Dendritic cell treated with granulocyte-macrophage colony-stimulating factor and Interleukin-4, amounts not matched to agents 40 ng/mL and 50 ng/mL, for 4 days (primary cell): Measurements from ENCODE around the gene ANKRD2.
"Not testable (repeated sequence)": the region's sequence is repeated elsewhere in the genome, so short reads cannot be mapped to it uniquely, and the experiment has no call there.

ENCODE experiments used
- H3K27ac Mint-ChIP-seq: one replicate; pipeline ENCODE4 v1.8.0; 2022; ENCODE audit warnings: mild to moderate bottlenecking, mixed read lengths
- H3K27me3 Mint-ChIP-seq: one replicate; pipeline ENCODE4 v1.8.0; 2022; ENCODE audit warnings: mild to moderate bottlenecking, mixed read lengths
- H3K36me3 Mint-ChIP-seq: one replicate; pipeline ENCODE4 v1.8.0; 2022; ENCODE audit warnings: low read depth, mixed read lengths
- H3K4me1 Mint-ChIP-seq: one replicate; pipeline ENCODE4 v1.8.0; 2022; ENCODE audit warnings: low read depth, mixed read lengths
- H3K4me3 Mint-ChIP-seq: one replicate; pipeline ENCODE4 v1.8.0; 2022; ENCODE audit warnings: mild to moderate bottlenecking, moderate library complexity, mixed read lengths
- H3K9me3 Mint-ChIP-seq: one replicate; pipeline ENCODE4 v1.8.0; 2022; ENCODE audit warnings: mixed read lengths
- intact Hi-C: fragments of 100-400 bp; cut with micrococcal nuclease; formaldehyde crosslinking; loops from one replicate; pipeline ENCODE4 v1.15.0; 2022

ANKRD2 gene, protein sequence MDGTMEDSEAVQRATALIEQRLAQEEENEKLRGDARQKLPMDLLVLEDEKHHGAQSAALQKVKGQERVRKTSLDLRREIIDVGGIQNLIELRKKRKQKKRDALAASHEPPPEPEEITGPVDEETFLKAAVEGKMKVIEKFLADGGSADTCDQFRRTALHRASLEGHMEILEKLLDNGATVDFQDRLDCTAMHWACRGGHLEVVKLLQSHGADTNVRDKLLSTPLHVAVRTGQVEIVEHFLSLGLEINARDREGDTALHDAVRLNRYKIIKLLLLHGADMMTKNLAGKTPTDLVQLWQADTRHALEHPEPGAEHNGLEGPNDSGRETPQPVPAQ

DNA sequence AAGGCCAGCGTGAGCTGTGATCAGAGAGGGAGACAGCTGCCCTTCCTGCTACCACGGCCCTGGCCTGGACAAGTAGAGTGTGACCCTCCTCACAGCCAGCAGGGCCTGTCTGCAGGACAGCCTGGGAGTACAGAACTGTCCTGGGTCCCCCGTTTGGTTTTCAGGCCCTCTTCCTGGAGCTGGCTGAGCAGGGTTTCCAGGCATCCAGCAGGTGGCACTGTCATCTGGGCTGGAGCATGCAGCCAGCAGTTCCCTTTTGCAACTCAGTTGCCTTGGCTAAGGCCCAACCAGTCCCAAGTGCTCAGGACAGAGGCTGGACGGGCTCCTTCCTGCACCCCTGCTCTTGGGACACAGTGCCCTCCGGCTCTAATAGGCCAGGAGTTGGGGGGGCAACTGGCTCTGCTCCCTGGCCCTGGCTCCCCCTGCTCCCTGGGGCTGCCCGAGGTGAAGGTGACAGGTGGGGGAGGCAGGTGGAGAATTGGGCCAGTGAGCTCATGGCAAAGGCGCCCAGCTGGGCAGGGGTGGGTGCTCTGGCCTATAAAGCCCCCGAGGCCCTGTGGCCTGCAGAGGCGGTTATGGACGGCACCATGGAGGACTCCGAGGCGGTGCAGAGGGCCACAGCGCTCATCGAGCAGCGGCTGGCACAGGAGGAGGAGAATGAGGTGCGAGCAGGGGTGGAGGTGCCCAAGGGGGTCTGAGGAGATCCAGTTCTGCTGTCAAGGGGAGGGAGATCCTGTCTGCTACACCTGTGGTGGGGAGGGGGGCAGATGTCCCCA is at the start of gene ANKRD2:
Gene ANKRD2, plus strand, starts transcription at position 566 of the 776 bp plus-strand sequence. Its CDS starts 10 bp downstream, at position 576.
- H3K27ac Mint-ChIP-seq: no peak within 1 kb of the TSS
- H3K9me3 Mint-ChIP-seq: no peaks in the 10 kb centered on the region
- H3K27me3 Mint-ChIP-seq: peaks cover under 1% of the 10 kb centered on the region
- no peaks in the 10 kb centered on the region for H3K4me1 Mint-ChIP-seq
- H3K4me3 Mint-ChIP-seq: no peak within 1 kb of the TSS
- intact Hi-C loops: loop anchor here (1.0 to 10.0 kb wide), 3 partner anchors 40 to 159 kb away; no protein-coding TSS in a partner anchor
- H3K36me3 Mint-ChIP-seq: peaks cover 36% of the 10 kb centered on the region

- Mint-ChIP-seq H3K4me3 (no peak overlapping the region), H3K36me3 (no peaks in the 10 kb centered on the region), H3K27ac (no peak overlapping the region), H3K27me3 (no peaks in the 10 kb centered on the region), H3K4me1 (peaks cover 8% of the 10 kb centered on the region), H3K9me3 (no peaks in the 10 kb centered on the region)
- intact Hi-C loops: no loop called here
Observed at GRCh38 chr10:97522937-97523336, 49.6 kb upstream of the ANKRD2 start.

- H3K27me3 Mint-ChIP-seq: no peaks in the 10 kb centered on the region
- H3K27ac Mint-ChIP-seq: no peak overlapping the region
- intact Hi-C loops: no loop called here
- no peaks in the 10 kb centered on the region for H3K9me3 Mint-ChIP-seq
- no peaks in the 10 kb centered on the region for H3K4me1 Mint-ChIP-seq
- H3K36me3 Mint-ChIP-seq: no peaks in the 10 kb centered on the region
- no peak overlapping the region for H3K4me3 Mint-ChIP-seq
Observed at GRCh38 chr10:97525086-97525485, 47.5 kb upstream of the ANKRD2 start.

GRCh38 chr10:97525683-97526110 is 46.9 kb upstream of the ANKRD2 start:
- H3K27me3 Mint-ChIP-seq: no peaks in the 10 kb centered on the region
- H3K9me3 Mint-ChIP-seq: no peaks in the 10 kb centered on the region
- intact Hi-C loops: no loop called here
- no peaks in the 10 kb centered on the region for H3K36me3 Mint-ChIP-seq
- H3K27ac Mint-ChIP-seq: no peak overlapping the region
- H3K4me3 Mint-ChIP-seq: no peak overlapping the region
- H3K4me1 Mint-ChIP-seq: no peaks in the 10 kb centered on the region

GRCh38 chr10:97528876-97529275 is 43.7 kb upstream of the ANKRD2 start:
- H3K27me3 Mint-ChIP-seq, intact Hi-C loops, H3K36me3 Mint-ChIP-seq, H3K27ac Mint-ChIP-seq, H3K4me1 Mint-ChIP-seq, H3K4me3 Mint-ChIP-seq, H3K9me3 Mint-ChIP-seq: not testable (repeated sequence)

DNA sequence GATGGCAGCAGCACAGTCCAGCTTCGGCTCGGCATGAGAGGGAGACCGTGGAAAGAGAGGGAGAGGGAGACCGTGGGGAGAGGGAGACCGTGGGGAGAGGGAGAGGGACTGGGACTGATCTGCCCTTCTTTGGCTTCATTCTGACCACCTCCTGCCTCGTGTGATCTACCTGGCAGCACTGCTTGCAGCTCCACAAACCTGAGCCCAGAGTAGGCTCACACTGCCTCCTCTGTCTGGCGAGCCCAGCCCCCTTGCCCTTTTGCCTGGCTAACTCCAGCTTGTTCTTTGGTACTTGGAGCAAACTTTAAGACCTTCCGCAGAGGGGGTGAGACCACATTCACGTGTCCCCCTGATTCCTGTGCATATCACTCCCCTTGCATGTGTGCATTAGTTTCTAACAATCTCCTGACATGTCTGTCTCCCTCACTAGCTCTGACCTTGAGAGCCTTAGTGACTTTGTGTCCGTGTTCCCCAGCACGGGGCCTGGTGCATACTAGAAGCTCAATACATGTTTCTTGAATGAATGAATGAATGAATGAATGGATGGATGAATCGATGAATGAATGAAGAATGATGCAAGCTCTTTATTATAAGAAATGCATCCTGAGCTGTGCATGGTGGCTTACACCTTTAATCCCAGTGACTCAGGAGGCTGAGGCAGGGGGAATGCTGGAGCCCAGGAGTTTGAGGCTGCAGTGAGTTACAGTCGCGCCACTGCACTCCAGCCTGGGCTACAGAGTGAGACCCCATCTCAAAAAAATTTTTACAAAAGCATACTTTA is 42.7 kb upstream of the ANKRD2 start:
- Mint-ChIP-seq H3K27ac (no peak overlapping the region), H3K4me1 (peaks cover 5% of the 10 kb centered on the region), H3K4me3 (no peak overlapping the region), H3K9me3 (no peaks in the 10 kb centered on the region), H3K27me3 (no peaks in the 10 kb centered on the region), H3K36me3 (no peaks in the 10 kb centered on the region)
- intact Hi-C loops: no loop called here

DNA sequence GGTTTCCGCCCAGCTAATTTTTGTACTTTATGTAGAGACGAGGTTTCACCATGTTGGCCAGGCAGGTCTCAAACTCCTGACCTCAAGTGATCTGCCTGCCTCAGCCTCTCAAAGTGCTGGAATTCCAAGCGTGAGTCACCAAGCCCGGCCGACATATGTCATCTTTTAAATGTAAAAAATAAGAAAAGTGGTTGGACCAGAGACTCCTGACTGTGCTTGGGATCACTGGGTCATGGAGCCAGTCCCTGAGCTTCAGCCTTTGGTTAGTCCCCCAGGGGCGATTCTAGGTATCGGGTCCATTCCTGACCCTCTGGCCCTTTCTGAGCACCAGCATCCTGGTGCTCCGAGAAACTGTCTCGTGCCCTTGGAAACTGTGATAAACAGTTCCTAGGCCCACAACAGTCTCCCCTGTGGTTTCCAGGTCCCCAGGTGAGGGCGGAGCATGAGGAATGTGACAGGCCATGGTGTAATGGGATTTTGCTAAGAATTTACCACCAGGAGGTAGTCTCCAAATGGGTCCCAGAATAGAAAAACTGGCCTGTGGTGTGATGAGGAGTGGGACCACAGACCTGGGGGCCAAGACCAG is 41.1 kb upstream of the ANKRD2 start:
- Mint-ChIP-seq H3K4me1 (peaks cover 6% of the 10 kb centered on the region), H3K27me3 (no peaks in the 10 kb centered on the region), H3K27ac (no peak overlapping the region), H3K9me3 (no peaks in the 10 kb centered on the region), H3K36me3 (no peaks in the 10 kb centered on the region), H3K4me3 (no peak overlapping the region)
- intact Hi-C loops: no loop called here

- intact Hi-C loops: no loop called here
- H3K27me3 Mint-ChIP-seq: no peaks in the 10 kb centered on the region
Observed at GRCh38 chr10:97532935-97533671, 39.5 kb upstream of the ANKRD2 start.

GRCh38 chr10:97533888-97534287 is 38.7 kb upstream of the ANKRD2 start:
- H3K4me1 Mint-ChIP-seq: peaks cover 14% of the 10 kb centered on the region
- intact Hi-C loops: loop anchor here (1.0 kb wide), 1 partner anchor 19 kb away; no protein-coding TSS in a partner anchor
- H3K36me3 Mint-ChIP-seq: no peaks in the 10 kb centered on the region
- no peaks in the 10 kb centered on the region for H3K9me3 Mint-ChIP-seq
- H3K27me3 Mint-ChIP-seq: no peaks in the 10 kb centered on the region
- no peak overlapping the region for H3K27ac Mint-ChIP-seq
- H3K4me3 Mint-ChIP-seq: no peak overlapping the region

More at GRCh38 chr10:97532935-97533671, 39.5 kb upstream of the ANKRD2 start:
- H3K27ac Mint-ChIP-seq: no peak overlapping the region
- no peaks in the 10 kb centered on the region for H3K36me3 Mint-ChIP-seq
- peaks cover 6% of the 10 kb centered on the region for H3K4me1 Mint-ChIP-seq
- H3K4me3 Mint-ChIP-seq: no peak overlapping the region
- no peaks in the 10 kb centered on the region for H3K9me3 Mint-ChIP-seq

DNA sequence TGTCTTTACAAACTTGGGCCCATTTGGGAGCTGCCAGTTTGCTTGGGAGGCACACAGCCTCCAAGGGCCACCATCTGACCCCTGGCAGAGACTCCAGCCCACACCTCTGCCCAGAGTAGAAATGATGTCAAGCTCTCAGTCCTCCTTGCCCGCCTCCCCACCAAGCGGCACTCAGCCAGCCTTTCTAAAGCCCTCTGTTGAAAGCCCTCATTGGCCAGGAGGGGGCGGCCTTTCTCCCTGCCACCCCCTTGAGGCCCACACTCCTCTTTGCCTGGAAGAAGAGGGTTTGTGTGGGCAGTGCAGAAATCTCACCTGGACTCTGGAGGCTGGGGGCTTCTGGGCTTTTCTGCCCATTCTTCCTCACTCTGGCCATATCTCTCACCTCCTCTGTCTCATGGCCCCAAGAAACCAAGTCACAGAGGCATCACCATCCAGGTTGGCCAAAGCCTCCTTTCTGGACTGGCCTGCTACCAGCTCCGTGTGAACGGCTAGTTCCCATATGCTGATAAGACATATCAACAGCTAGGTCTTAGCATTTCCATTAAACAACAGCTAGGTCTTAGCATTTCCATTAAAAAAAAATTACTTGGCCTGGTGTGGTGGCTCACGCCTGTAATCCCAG is 37.7 kb upstream of the ANKRD2 start:
- no peak overlapping the region for H3K27ac Mint-ChIP-seq
- no peaks in the 10 kb centered on the region for H3K9me3 Mint-ChIP-seq
- H3K4me1 Mint-ChIP-seq: peaks cover 20% of the 10 kb centered on the region
- intact Hi-C loops: loop anchor here (1.0 kb wide), 1 partner anchor 18 kb away; no protein-coding TSS in a partner anchor
- H3K27me3 Mint-ChIP-seq: no peaks in the 10 kb centered on the region
- H3K4me3 Mint-ChIP-seq: no peak overlapping the region
- no peaks in the 10 kb centered on the region for H3K36me3 Mint-ChIP-seq

DNA sequence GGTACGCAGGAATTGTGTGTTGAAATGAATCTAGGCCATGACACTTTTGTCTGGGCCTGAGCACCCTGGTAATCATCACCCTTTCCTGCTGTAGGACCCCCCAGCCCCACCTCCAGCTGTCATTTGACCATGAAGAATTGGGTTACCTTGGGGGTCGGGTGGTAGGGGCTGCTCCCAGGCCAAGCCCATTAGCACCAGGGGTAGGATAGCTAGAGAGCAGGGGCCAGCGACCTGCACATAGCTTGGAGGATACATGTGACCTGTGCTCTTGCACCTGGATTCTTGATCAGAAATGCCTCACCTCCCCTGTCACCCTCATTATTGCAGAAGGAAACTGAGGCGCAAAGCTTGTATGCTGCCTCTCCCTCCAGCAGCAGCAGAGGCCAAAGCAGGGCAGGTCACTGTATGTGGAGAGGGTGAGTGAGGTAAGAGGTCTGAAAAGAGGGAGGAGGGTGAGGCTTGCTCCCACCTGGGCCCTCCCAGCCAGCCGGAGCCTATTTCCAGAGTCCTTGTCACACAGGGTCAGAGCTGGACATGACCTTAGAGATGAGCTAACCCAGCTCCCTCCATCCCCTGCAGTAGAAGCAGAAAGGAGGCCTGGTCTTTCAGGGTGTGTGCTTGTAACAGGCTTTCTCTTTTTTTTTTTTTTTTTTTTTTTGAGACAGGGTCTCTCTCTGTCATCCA is 35.3 kb upstream of the ANKRD2 start:
- Mint-ChIP-seq H3K36me3 (no peaks in the 10 kb centered on the region), H3K27me3 (no peaks in the 10 kb centered on the region), H3K4me3 (no peak overlapping the region), H3K9me3 (no peaks in the 10 kb centered on the region), H3K4me1 (peaks cover 42% of the 10 kb centered on the region), H3K27ac (no peak overlapping the region)
- intact Hi-C loops: no loop called here

DNA sequence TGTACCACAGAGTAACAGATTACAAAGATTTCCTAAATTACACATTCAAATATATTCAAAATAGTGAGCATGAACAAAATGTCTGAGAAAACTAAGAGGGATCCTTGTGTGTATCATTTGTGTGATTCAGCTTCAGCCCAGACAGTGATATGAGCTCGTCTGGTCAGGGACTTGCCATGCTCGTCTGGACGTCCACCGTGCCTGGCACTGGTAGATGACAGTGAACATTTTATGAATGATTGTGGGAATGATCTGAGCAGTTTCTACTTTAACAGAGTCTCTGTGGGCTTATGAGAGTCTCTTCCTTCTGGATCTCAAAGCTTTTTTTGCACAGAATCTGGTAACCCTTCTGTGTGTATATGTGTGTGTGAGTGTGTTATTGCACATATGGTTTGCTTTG is 34.2 kb upstream of the ANKRD2 start:
- Mint-ChIP-seq H3K4me3 (no peak overlapping the region), H3K27ac (peak overlapping the region; percentile 21), H3K9me3 (no peaks in the 10 kb centered on the region), H3K27me3 (no peaks in the 10 kb centered on the region), H3K4me1 (peaks cover 53% of the 10 kb centered on the region), H3K36me3 (no peaks in the 10 kb centered on the region)
- intact Hi-C loops: no loop called here
